ENCODE data around the gene RGS11.

DNA sequence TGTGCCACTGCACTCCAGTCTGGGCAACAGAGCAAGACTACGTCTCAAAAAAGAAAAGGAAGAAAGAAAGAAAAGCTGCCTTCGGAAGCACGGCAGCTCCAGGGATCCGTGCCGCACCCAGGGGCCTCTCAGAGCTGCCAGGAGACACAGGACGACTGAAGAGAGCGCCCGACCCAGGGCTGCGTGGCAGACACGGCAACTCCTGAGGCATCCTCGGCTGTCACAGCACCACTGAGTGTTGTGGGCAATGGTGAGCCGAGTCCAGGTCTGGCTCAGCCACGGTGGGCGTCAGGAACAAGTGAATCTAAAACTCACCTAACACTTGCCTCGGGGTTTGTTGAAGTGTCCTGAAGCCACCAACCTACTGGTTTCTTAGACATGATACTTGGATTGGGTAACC is 36.0 kb upstream of the RGS11 start:
- TF ChIP-seq, protein P1, sequence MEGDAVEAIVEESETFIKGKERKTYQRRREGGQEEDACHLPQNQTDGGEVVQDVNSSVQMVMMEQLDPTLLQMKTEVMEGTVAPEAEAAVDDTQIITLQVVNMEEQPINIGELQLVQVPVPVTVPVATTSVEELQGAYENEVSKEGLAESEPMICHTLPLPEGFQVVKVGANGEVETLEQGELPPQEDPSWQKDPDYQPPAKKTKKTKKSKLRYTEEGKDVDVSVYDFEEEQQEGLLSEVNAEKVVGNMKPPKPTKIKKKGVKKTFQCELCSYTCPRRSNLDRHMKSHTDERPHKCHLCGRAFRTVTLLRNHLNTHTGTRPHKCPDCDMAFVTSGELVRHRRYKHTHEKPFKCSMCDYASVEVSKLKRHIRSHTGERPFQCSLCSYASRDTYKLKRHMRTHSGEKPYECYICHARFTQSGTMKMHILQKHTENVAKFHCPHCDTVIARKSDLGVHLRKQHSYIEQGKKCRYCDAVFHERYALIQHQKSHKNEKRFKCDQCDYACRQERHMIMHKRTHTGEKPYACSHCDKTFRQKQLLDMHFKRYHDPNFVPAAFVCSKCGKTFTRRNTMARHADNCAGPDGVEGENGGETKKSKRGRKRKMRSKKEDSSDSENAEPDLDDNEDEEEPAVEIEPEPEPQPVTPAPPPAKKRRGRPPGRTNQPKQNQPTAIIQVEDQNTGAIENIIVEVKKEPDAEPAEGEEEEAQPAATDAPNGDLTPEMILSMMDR (IDR thresholded peaks at IDR 0.05): no peak
- TF ChIP-seq POLR2A (IDR thresholded peaks at IDR 0.05): no peak

All from heart left ventricle (tissue), 13 donors.